ENCODE data around the gene ADAM23. TPM values are rescaled to one million over a fixed set of nuclear protein-coding genes. Genes with fewer than 3 reads are reported as not detected.

ADAM23 gene
- total RNA-seq, 1 experiment from 2014 or later, result 6.1 TPM

GRCh38 chr2:206515580-206515979 lies 72.2 kb downstream of the ADAM23 start:
- Mint-ChIP-seq H3K36me3 (ENCODE audit: insufficient read depth, unreplicated experiment) (no peaks in the 10 kb centered on the region), H3K9me3 (ENCODE audit: low read depth, unreplicated experiment) (no peaks in the 10 kb centered on the region), H3K27ac (ENCODE audit: unreplicated experiment) (no peak overlapping the region), H3K27me3 (ENCODE audit: unreplicated experiment) (no peaks in the 10 kb centered on the region), H3K4me1 (ENCODE audit: low read depth, unreplicated experiment) (no peaks in the 10 kb centered on the region), H3K4me3 (ENCODE audit: low read depth, unreplicated experiment) (no peak overlapping the region)
- intact Hi-C loops (cut with micrococcal nuclease; ENCODE audit: unreplicated experiment), result no loop called here
- no TSS peak for BruUV-seq (replicated peaks)
- no peak for TF ChIP-seq CTCF (IDR thresholded peaks at IDR 0.05; ENCODE audit: unreplicated experiment)
- DNase-seq, result no peak
- CTCF ChIA-PET, result no interaction called here

GRCh38 chr2:206518997-206519396 lies 75.7 kb downstream of the ADAM23 start:
- intact Hi-C loops (cut with micrococcal nuclease; ENCODE audit: unreplicated experiment), result no loop called here
- CTCF ChIA-PET, result no interaction called here
- Mint-ChIP-seq H3K4me3 (ENCODE audit: low read depth, unreplicated experiment) (no peak overlapping the region), H3K27me3 (ENCODE audit: unreplicated experiment) (no peaks in the 10 kb centered on the region), H3K27ac (ENCODE audit: unreplicated experiment) (no peak overlapping the region), H3K9me3 (ENCODE audit: low read depth, unreplicated experiment) (no peaks in the 10 kb centered on the region), H3K36me3 (ENCODE audit: insufficient read depth, unreplicated experiment) (no peaks in the 10 kb centered on the region), H3K4me1 (ENCODE audit: low read depth, unreplicated experiment) (no peaks in the 10 kb centered on the region)
- no peak for TF ChIP-seq CTCF (IDR thresholded peaks at IDR 0.05; ENCODE audit: unreplicated experiment)
- BruUV-seq (replicated peaks), result no TSS peak
- DNase-seq, result no peak

- no peak for TF ChIP-seq CTCF (IDR thresholded peaks at IDR 0.05; ENCODE audit: unreplicated experiment)
- H3K4me1 Mint-ChIP-seq (ENCODE audit: low read depth, unreplicated experiment), result no peaks in the 10 kb centered on the region
- H3K9me3 Mint-ChIP-seq (ENCODE audit: low read depth, unreplicated experiment), result no peaks in the 10 kb centered on the region
- H3K27me3 Mint-ChIP-seq (ENCODE audit: unreplicated experiment), result no peaks in the 10 kb centered on the region
- DNase-seq, result no peak
- CTCF ChIA-PET, result no interaction called here
- no peak overlapping the region for H3K27ac Mint-ChIP-seq (ENCODE audit: unreplicated experiment)
- no peaks in the 10 kb centered on the region for H3K36me3 Mint-ChIP-seq (ENCODE audit: insufficient read depth, unreplicated experiment)
- no peak overlapping the region for H3K4me3 Mint-ChIP-seq (ENCODE audit: low read depth, unreplicated experiment)
- intact Hi-C loops (cut with micrococcal nuclease; ENCODE audit: unreplicated experiment), result no loop called here
- no TSS peak for BruUV-seq (replicated peaks)
Observed at GRCh38 chr2:206520450-206520849, 77.1 kb downstream of the ADAM23 start.

- DNase-seq, result no peak
- Mint-ChIP-seq H3K4me3 (ENCODE audit: low read depth, unreplicated experiment) (no peak overlapping the region), H3K27me3 (ENCODE audit: unreplicated experiment) (no peaks in the 10 kb centered on the region), H3K36me3 (ENCODE audit: insufficient read depth, unreplicated experiment) (no peaks in the 10 kb centered on the region), H3K27ac (ENCODE audit: unreplicated experiment) (no peak overlapping the region), H3K9me3 (ENCODE audit: low read depth, unreplicated experiment) (no peaks in the 10 kb centered on the region), H3K4me1 (ENCODE audit: low read depth, unreplicated experiment) (no peaks in the 10 kb centered on the region)
- intact Hi-C loops (cut with micrococcal nuclease; ENCODE audit: unreplicated experiment), result no loop called here
- no TSS peak for BruUV-seq (replicated peaks)
- CTCF ChIA-PET, result no interaction called here
- TF ChIP-seq CTCF (IDR thresholded peaks at IDR 0.05; ENCODE audit: unreplicated experiment), result no peak
Observed at GRCh38 chr2:206521115-206521514, 77.8 kb downstream of the ADAM23 start.

- Mint-ChIP-seq H3K36me3 (ENCODE audit: insufficient read depth, unreplicated experiment) (no peaks in the 10 kb centered on the region), H3K4me1 (ENCODE audit: low read depth, unreplicated experiment) (no peaks in the 10 kb centered on the region), H3K27me3 (ENCODE audit: unreplicated experiment) (no peaks in the 10 kb centered on the region), H3K4me3 (ENCODE audit: low read depth, unreplicated experiment) (no peak overlapping the region), H3K9me3 (ENCODE audit: low read depth, unreplicated experiment) (no peaks in the 10 kb centered on the region), H3K27ac (ENCODE audit: unreplicated experiment) (no peak overlapping the region)
- no peak for TF ChIP-seq CTCF (IDR thresholded peaks at IDR 0.05; ENCODE audit: unreplicated experiment)
- BruUV-seq (replicated peaks), result no TSS peak
- DNase-seq, result no peak
- CTCF ChIA-PET, result no interaction called here
- intact Hi-C loops (cut with micrococcal nuclease; ENCODE audit: unreplicated experiment), result no loop called here
Observed at GRCh38 chr2:206521612-206522011, 78.3 kb downstream of the ADAM23 start.

All from Calu3 (cell line).